Inflammatory macrophage (primary cell): ENCODE measurements around the gene NGLY1.

Source experiments
- DNase-seq, 2 donors: peaks; one replicate each; pipeline ENCODE4 v3.0.0-alpha.2; 2020 to 2022
- total RNA-seq, 18 experiments: gene quantifications; one replicate each; lab custom pipeline; 2026; ENCODE audit warnings: mixed read lengths in 6 of 18, inconsistent platforms in 2 of 18; lab: John Stamatoyannopoulos, UW

NGLY1 gene, protein sequence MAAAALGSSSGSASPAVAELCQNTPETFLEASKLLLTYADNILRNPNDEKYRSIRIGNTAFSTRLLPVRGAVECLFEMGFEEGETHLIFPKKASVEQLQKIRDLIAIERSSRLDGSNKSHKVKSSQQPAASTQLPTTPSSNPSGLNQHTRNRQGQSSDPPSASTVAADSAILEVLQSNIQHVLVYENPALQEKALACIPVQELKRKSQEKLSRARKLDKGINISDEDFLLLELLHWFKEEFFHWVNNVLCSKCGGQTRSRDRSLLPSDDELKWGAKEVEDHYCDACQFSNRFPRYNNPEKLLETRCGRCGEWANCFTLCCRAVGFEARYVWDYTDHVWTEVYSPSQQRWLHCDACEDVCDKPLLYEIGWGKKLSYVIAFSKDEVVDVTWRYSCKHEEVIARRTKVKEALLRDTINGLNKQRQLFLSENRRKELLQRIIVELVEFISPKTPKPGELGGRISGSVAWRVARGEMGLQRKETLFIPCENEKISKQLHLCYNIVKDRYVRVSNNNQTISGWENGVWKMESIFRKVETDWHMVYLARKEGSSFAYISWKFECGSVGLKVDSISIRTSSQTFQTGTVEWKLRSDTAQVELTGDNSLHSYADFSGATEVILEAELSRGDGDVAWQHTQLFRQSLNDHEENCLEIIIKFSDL
- total RNA-seq = 17.2 to 56.1 (median 41.9) reads per million in 18 experiments

DNA sequence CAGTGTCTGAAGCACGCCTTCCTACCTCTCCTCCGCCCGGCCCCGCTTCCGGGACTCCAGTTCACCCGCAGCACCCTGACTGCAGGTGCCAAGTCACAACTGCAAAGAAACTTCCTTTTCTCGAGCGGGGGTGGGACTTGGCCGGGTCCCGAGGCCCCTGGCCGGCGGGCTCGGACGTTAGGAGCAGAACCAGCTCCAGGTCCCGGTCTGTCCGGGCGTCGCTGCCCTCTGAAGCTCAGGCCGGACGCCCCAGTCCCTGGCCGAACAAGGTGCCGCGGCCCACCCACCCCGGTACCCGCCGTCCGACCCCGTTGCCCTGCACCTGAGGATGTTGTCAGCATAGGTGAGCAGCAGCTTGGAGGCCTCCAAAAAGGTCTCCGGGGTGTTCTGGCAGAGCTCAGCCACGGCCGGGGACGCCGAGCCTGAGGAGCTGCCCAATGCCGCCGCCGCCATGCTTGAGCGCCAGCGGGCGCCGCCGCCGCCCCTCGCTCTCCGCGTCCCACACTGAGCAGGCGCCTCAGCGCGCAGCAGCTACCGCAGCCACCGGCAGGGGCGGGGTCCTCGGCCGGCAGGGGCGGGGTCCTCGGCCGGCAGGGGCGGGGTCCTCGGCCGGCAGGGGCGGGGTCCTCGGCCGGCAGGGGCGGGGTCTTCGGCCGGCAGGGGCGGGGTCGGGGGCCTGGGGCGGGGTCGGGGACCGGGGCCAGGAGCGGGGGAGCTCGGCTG, at the start of gene NGLY1:
NGLY1 (minus strand) TSS at position 506 of the 723 bp plus-strand sequence; CDS start at position 453, 53 bp downstream.
- peak; percentile 77 to 90 for DNase-seq

DNA sequence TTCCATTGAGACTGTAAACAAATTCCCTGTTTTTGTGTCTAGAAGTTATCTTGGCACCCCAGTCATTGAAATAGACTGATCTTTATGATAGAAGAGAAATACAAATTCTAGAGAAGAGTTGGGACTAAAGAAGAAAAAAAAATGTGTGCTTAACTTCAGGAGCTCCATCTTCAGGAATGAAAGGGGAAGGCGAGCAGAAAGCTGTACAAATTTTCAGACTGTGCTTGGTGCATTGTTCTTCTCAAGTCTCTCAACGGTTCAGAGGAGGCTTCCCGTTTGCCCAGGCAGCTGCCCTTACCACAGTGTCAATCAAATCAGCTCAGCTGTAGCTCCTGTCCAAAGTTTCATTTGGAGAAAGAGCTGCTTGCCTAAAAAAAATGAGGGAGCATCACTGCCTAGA, 48.3 kb upstream of the NGLY1 start:
- peak in 1 of 2 donors; percentile 11 for DNase-seq

DNA sequence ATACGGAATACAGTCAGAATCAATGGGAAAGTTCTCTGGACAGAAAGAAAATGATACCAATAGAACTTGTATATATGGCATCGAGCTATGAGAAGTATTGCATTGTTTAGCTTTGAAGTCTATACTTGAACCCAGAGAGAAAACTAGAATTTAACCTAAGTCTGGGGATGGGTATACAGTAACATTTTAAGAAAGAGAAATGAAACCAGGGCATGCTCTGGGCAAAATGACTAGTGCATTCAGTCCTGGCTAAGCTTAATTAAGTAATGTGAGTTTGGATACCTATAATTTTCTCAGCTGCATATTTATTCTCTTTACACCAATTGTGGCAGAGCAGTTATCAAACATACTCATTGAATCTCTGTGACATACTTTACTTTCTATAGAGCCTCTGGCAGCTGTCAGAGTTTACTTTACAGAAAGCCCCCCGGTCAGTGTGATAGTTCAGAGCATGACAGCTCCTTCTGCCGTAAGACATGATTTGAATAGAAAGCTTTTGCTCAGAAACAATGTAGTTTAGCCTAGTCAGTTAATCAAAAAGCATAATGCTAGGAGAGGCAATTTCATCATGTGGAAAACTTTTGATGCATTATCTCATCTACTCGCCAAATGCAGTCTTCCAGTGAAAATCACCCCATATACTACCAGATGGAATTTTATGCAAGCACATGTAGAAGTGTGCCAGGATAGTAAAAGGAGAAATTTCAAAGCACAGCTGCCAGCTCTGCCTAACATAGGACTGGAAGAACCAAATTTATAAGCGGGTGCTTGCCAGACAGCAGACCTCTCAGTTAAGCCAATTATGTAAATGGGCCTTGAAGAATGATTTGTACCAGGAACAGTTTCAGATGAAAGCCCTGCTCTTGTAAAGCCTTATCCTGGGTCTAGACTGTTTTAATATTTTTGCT, 47.4 kb upstream of the NGLY1 start:
- DNase-seq = no peak

DNA sequence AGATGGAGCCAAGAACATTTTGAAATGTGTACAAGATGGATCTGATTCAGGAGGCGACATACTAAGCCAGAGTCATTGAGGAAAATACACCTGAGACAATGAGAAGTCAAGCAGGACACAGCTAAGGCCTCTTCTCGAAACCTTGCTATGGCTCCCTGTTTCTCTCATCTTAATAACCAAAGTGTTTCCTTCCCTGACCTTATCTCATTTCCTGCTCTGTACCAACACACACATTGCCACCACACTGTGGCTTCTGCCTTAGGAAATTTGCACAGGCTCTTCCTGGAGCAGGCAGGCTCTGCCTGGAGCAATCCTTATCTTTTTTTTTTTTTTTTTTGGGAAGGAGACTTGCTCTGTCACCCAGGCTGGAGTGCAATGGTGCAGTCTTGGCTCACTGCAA, 43.3 kb upstream of the NGLY1 start:
- no peak for DNase-seq

DNA sequence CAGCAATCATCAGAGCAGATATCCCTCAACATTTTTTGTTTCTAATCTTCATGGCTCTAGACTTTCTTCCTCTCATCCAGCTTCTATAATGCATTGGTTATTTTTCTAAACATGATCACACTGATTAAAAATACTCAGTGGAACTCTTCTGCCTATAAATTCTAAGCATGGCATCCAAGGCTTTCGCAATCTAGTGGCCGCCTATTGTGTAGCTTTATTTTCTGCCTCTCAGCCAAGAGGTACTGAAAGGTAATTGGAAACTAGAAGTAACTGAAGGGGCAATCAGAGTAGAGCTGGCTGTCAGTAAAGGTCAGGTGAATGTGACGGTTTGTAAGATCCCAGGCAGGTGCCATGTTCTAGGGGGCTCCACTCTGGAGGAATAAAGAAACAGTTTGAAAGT, 40.1 kb upstream of the NGLY1 start:
- no peak for DNase-seq

DNA sequence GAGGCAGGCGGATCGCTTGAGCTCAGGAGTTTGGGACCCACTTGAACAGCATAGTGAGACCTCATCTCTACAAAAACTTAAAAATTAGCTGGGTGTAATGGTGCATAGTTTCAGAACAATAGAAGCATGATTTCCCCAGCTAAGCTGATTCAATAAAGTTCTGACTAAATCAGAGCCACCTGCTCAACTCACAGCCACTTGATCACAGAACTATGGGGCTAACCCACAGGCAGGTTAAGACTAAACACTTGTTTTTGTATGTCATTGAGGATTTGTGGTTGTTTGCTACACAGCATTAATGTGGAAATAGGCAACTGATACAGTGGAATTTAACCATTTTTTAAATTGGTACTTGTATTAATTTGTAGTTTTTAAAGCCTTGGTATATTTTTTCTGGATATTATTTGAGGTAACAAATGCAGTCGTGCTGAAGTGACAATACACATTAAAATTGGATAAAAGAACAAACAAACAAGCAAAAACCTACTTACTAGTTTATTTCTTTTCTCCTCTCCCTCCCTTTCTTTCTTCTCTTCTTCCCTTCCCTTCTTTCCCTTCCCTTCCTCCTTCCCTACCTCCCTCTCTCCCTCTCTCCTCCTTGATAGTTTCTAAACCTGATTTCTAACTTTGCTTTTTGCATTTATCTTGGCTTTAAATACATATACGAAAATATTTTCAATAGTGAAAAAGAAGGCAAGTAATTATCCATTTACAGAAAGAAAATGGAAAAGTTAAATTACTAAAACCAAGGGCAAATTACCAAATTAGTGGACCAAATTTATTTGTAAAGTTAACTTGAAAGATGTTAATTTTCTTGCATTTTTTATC, 38.7 kb upstream of the NGLY1 start:
- DNase-seq = no peak

DNA sequence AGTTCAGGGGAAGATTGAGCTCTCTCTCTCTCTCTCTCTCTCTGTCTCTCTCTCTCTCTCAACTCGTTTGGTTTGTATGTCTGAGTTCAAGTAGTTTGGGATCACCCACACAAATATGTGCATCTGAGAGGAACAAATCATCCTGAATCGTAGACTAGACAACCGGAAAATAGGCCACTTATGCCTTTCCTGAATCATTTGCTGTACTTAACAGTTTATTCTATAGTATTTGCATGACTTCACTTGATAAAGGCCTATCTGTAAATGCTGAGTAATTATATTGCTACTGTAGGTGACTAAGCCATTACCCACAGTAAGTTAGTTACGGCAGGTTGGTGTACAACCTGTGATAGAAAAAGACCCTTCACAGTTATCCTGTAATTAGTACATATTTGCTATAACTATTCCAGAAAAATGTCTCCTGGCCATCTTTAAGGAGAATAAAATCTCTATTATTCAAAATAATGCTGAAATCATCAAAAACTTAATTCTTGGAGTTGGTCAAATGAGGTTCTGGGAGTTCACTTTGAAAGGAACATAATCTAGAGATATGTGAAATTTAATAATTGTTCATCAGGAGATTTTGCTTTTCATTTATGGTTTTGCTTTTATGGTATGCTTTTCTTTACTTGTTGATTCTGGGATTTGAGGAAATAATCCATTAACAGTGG, 37.7 kb upstream of the NGLY1 start:
- no peak for DNase-seq

DNA sequence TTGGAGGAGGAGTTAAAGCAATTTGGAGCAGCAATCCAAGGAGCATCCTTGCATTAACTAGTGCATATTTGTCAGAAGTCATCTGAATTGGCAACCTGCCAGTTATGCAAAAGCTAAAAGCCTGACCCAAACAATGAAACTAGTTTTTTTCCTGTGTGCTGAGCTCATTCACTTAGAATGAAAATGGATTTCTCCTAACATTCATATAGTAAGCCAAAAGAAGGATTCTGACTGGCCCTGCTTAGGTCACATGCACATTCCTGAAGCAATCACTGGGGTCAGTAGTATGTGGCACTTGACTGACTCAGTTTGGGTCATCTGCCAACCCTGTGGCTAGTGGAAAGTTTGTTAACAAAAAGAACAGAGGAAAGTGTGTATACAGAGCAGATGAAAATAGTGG, 37.1 kb upstream of the NGLY1 start:
- peak in 1 of 2 donors; percentile 3 for DNase-seq

DNA sequence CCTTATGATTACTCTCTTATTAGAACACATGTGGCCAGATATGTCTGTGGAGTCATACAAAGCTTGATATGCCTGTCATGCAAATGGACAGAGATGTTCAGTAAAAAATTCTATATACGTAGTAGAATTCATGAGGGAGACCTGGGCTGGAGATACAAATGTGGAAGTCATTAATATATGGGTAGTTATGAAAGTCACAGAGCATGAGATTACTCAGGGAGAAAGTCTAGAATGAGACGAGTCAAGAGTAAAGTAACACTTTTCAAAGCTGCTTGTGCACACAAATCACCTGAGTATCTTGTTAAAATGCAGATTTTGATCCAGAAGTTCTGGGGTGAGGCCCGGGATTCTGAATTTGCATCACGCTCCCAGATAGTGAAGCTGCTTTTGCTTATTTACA, 35.1 kb upstream of the NGLY1 start:
- DNase-seq = no peak

DNA sequence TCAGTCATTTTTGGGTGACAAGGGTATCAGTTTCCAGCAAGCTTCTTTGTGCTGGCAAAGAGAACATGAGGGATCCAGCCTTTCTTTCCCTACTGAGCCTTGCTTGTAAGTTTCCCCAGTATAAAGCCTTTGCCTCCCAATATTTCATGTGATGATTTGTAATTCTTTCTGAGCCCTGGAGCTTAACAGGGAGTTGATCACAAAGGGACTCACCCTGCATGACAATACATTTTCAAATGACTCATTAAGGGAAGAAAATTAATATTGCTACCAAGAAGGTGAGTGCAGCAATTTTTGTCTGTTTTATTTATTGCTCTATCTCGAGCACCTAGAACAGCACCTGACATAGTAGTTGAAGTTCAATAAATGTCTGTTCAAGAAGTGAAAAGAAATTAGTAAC, 34.4 kb upstream of the NGLY1 start:
- DNase-seq = no peak

DNA sequence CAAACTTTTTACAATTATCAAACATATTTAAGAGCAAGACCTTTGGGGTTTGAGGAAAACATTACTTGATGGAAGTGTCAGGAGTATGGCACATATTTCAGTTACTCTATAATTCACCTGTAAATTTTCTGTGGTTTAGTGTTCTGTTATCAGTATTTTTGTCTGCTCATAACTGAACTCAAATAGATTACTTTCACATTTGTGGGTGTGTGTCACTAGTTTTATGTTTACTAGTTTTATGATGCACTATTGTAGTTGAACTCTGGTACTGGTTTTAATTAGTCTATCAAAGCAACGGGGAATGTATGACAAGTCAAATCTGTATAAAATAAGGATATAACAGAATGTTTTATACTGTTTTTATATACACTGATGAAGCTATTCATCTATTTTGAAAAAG, 33.9 kb upstream of the NGLY1 start:
- no peak for DNase-seq

DNA sequence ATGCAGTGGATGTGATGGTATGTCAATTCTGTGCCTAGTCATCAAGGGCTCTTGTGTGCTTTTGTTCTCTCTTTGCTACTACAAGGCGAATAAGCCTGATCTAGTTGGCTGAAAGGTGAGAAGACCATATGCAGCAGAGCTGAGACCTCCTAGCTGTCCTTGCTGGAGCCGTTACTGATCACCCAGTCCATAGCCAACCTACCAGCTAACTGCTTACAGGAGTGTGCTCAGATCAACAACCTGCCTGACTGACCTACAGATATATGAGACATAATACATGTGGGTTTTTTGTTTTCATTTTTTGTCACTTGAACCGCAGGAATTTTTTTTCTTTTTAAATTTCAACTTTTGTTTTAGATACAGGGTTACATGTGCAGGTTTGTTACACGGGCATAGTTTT, 29.4 kb upstream of the NGLY1 start:
- no peak for DNase-seq

DNA sequence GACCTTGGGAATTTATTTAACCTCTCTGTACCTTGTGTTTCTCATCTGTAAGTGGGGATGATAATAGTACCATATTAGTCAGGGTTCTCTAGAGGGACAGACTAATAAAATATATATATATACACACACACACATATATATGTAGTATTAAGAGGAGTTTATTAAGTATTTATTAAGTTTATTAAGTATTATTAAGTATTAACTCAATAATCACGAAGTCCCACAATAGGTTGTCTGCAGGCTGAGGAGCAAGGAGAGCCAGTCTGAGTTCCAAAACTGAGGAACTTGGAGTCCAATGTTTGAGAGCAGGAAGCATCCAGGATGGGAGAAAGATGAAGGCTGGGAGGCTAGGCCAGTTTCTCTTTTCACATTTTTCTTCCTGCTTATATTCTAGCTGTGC, 21.4 kb upstream of the NGLY1 start:
- DNase-seq = no peak

DNA sequence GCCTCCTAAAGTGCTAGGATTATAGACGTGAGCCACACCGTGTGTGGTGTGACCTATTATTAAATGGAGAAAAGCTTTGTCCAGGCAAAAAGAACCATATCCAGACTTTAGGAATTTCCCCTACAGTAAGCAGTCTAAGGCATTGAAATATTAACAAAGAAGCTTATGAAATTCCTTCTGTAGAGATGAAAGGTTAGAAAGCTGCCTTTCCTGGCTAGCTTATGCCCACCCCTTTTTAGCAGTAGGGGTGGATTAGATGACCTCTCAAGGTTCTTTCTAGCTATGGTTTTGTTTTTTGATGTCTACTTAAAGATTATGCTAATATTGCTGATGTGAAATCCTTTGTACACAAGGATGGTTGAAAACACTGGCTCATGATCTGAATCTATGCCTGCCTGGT, 20.6 kb upstream of the NGLY1 start:
- DNase-seq = no peak

DNA sequence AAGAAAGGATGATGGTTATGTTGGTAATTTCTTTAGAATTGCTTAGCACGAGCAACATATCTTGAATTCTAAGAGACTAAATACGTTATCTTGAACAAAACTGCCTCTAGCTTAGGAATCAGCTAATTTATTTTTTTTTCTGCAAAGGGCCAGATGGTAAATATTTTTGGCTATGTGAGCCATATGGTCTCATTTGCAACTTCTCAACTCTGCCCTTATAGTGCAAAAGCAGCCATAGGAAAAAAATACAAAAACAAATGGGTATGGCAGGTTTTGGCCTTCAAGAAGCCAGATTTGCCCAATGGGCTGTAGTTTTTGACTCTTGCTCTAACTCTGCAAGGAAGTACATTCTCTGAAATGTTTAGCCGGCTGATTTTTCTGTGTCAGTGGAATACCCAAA, 18.5 kb upstream of the NGLY1 start:
- no peak for DNase-seq

DNA sequence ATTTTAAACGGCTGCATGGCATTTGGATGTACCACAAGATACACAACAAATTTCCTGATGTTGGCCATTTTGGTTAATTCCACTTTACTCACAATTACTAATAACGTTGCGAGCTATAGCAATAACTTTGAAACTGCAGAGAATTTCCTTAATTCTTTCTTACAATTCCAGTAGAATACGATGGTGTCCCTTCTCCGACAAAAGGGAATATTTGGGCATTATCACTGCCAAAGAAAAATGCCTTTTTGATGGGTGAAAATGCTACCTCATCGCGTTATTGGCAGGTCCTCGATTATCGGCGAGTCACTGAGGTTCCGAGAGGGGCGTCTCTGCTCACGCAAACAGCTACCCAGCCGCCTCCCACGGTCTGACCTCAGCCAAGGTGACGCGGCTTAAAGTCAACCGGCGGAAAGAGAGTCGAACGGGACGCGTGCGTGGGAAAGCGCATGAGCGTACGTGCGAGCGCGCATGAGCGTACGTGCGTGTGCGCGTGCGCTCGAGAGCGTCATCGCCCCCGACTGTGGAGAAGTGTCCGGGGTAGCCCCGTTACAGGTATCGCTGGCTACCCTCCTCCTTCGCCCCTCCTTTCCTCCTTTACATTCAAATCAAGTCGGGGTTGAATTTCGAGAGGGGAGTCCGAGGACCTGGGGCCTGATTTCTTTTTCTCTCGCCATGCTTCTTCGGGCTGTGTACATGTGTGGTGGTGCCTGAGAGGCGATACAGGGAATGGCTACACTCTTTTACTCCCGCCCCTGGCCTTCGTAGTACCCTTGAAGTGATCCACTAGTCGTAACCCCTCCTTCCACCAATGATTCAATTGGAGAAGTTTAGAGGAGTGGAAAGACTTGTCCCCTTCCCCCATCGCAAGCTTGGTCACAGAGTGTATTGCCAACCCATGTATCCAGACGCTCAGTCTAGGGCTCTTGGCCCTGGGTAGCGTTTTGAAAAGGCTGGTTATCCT, 6.6 kb upstream of the NGLY1 start, which contains the start of gene OXSM:
OXSM (plus strand) TSS at position 495 of the 961 bp plus-strand sequence. CDS start 931 bp downstream, outside the sequence.
- peak; percentile 92 to 97 for DNase-seq

DNA sequence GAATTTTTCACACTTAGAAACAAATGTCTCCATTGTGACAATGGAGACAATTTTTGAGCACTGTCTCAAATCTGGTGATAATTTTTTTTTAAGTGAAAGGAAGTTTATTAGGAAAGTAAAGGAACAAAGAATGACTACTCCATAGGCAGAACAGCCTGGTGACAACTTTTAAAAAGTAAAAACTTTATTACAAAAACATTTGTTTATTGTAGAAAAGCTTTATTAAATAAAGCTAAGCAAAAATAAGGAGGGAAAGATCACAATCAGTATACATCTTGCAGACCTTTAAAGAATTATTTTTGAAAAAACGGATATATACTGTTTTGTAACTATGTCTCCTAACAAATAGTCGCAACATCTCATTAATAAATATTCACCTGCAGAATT, 6.0 kb upstream of the NGLY1 start:
- DNase-seq = no peak

DNA sequence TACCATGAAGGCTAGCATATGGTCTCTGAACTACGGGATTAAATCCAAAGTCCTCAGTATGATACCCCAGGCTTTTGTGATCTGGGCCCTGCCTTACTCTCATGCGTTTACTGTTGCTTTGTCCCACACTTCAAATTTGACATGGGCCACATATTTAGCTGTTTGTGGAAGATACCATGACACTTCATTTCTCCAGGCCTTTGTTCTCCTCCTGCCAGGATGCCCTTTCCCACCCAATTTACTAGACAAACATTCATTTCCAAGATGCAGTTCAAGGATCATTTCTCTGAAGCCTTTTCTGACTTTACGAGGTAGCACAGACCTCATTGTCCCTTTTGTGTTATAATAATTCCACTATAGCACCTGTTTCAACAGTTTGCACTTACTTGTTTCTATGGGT, 4.4 kb upstream of the NGLY1 start:
- DNase-seq = no peak

DNA sequence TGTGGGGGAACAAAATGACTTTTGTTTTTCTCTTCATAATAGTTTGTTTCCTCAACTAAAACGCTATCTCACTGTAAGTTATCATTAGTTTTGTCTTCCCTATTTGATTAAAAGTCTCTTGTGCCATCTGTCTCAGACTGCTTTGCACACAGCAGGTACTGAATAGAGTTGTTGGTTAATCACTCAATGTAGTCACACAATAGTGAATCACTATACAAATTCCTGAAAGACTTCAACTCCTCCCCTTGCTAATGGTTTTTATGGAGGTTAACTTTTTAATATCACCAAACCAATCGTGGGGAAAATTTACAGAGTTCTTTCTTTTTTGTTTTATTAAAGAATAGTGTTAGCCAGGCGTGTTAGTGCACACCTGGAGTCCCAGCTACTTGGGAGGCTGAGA, 2.6 kb upstream of the NGLY1 start:
- DNase-seq = no peak

DNA sequence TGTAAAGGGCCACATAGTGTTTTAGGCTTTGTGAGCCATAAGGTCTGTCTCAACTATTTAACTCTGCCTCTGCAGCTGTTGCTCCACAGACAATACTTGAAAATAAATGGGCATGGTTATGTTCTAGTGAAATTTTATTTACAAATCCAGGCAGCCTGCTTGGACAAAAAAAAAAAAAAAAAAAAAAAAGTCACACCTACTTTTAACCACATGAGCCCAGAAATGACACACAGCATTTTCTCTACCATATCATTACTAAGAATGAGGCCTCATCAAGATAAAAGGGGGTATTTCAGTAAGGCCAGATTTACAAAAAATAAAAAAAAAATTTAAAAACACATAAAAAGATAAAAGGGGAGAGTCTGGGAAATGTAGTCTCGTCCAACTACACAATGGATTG, 1.7 kb upstream of the NGLY1 start:
- DNase-seq = no peak
